ENCODE measurements around the gene CACNA1B. TPM values are rescaled to one million over a fixed set of nuclear protein-coding genes. Genes with fewer than 3 reads are reported as not detected.

The CACNA1B gene
- total and polyA plus RNA-seq, 2 of the 4 experiments (the other 2 are of a cell fraction): 0.02 TPM; not detected in 1

DNA sequence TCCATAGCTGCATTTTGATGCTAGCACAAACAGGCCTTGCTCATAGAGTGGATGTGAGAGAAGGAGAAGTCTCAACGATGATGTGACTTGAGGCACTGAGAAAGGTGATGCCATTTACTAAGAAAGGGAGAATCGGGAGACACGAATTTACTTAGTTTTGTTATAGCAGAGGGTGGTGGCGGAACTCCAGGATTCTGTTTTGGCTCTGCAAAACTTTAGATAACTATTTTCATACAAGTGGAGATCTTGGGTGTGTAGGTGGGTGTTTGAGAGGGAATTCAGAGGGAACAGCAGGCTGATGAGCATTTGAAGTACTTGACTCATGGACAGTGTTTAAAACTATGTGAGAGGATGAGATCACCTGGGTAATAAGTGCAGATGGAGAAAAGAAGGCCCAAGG is 43.2 kb downstream of the CACNA1B start:
- Histone ChIP-seq H3K27me3 (ENCODE audit: control insufficient read depth, insufficient read depth, low read length) (no peaks in the 10 kb centered on the region), H3K9ac (ENCODE audit: low read depth, low read length) (no peak overlapping the region), H3K23ac (ENCODE audit: low read depth, low read length) (no peak overlapping the region), H3K79me1 (ENCODE audit: low read depth in 1 of 2, low read length in 2 of 2) (no peaks in the 10 kb centered on the region), H3K18ac (ENCODE audit: low read depth, low read length) (no peak overlapping the region), H2BK15ac (ENCODE audit: low read depth, low read length) (no peak overlapping the region), H4K20me1 (ENCODE audit: insufficient read depth, low read length) (no peaks in the 10 kb centered on the region), H2AK5ac (ENCODE audit: low read depth, low read length) (no peak overlapping the region), H3K36me3 (ENCODE audit: control insufficient read depth, insufficient read depth, low read length) (no peaks in the 10 kb centered on the region), H3K27ac (ENCODE audit: insufficient read depth, low read length) (no peak overlapping the region), H4K5ac (ENCODE audit: low read depth, low read length) (no peak overlapping the region), H2BK20ac (ENCODE audit: low read depth, low read length) (no peak overlapping the region), H4K8ac (ENCODE audit: low read depth in 2 of 2, low read length in 2 of 2) (no peak overlapping the region), H3K9me1 (ENCODE audit: insufficient read depth, low read length) (no peaks in the 10 kb centered on the region), H4K91ac (ENCODE audit: insufficient read depth, low read depth, low read length) (no peak overlapping the region), H2BK5ac (ENCODE audit: low read depth, low read length, poor library complexity, severe bottlenecking) (no peak overlapping the region), H3K4ac (ENCODE audit: low read depth, low read length) (no peak overlapping the region), H3K4me1 (ENCODE audit: control insufficient read depth, insufficient read depth, low read length) (no peaks in the 10 kb centered on the region), H3K56ac (ENCODE audit: extremely low read depth, insufficient read depth, low read length) (no peak overlapping the region), H2BK120ac (ENCODE audit: low read depth, low read length) (no peak overlapping the region), H2AFZ (replicated peaks; ENCODE audit: low read length, poor library complexity) (no peak overlapping the region), H2AK9ac (replicated peaks; ENCODE audit: low read depth, low read length, poor library complexity) (no peak overlapping the region), H3K4me2 (ENCODE audit: low read depth, low read length) (no peak overlapping the region), H3K4me3 (ENCODE audit: insufficient read depth, low read depth, low read length) (no peak overlapping the region), H3K14ac (replicated peaks; ENCODE audit: low read depth, low read length) (no peak overlapping the region), H3K9me3 (ENCODE audit: control insufficient read depth, insufficient read depth, low read length) (peaks cover 49% of the 10 kb centered on the region)
- no TSS peak for BruUV-seq (replicated peaks)
- POLR2A ChIA-PET (ENCODE audit: unreplicated experiment): no interaction called here
- WGBS, 2 experiments (ENCODE audit: extremely low coverage in 2 of 2, insufficient read length in 1 of 2): no CpG with 5 or more reads among the region's 4 CpGs
- dilution Hi-C loops (cut with HindIII; ENCODE audit: low sequenced_read_pairs, unreplicated experiment): no loop called here
- DNase-seq (no peak), ATAC-seq (ENCODE audit: low read depth) (no peak)
- intact Hi-C loops (cut with micrococcal nuclease): no loop called here
- no peak for TF ChIP-seq RCOR1 (IDR thresholded peaks at IDR 0.05; ENCODE audit: insufficient replicate concordance, low read length)
- TF ChIP-seq POLR2A (IDR thresholded peaks at IDR 0.05; ENCODE audit: low read depth, low read length): no peak
- TF ChIP-seq, protein P1, sequence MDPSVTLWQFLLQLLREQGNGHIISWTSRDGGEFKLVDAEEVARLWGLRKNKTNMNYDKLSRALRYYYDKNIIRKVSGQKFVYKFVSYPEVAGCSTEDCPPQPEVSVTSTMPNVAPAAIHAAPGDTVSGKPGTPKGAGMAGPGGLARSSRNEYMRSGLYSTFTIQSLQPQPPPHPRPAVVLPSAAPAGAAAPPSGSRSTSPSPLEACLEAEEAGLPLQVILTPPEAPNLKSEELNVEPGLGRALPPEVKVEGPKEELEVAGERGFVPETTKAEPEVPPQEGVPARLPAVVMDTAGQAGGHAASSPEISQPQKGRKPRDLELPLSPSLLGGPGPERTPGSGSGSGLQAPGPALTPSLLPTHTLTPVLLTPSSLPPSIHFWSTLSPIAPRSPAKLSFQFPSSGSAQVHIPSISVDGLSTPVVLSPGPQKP (IDR thresholded peaks at IDR 0.05; ENCODE audit: borderline replicate concordance, low read depth, low read length): no peak
- TF ChIP-seq, protein P2, sequence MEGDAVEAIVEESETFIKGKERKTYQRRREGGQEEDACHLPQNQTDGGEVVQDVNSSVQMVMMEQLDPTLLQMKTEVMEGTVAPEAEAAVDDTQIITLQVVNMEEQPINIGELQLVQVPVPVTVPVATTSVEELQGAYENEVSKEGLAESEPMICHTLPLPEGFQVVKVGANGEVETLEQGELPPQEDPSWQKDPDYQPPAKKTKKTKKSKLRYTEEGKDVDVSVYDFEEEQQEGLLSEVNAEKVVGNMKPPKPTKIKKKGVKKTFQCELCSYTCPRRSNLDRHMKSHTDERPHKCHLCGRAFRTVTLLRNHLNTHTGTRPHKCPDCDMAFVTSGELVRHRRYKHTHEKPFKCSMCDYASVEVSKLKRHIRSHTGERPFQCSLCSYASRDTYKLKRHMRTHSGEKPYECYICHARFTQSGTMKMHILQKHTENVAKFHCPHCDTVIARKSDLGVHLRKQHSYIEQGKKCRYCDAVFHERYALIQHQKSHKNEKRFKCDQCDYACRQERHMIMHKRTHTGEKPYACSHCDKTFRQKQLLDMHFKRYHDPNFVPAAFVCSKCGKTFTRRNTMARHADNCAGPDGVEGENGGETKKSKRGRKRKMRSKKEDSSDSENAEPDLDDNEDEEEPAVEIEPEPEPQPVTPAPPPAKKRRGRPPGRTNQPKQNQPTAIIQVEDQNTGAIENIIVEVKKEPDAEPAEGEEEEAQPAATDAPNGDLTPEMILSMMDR (conservative IDR thresholded peaks at IDR 0.05; ENCODE audit: low read depth, low read length): no peak
- no peak for TF ChIP-seq MXI1 (IDR thresholded peaks at IDR 0.05; ENCODE audit: borderline replicate concordance, low read depth, low read length)
- CTCF ChIA-PET: no interaction called here
- in situ Hi-C loops (cut with MboI; ENCODE audit: low sequenced_read_pairs): no loop called here

All from IMR-90 (cell line).